Keratinocyte (primary cell): Measurements from ENCODE around the gene OBSCN. TPM values are rescaled to one million over a fixed set of nuclear protein-coding genes. Genes with fewer than 3 reads are reported as not detected.
"Not testable (repeated sequence)": the region's sequence is repeated elsewhere in the genome, so short reads cannot be mapped to it uniquely, and the experiment has no call there.

Source experiments
- DNase-seq: peaks from one replicate; pipeline ENCODE4 v3.0.0-alpha.2; 2011; ENCODE audit warnings: low read depth, missing footprints, low spot score
- FAIRE-seq: peaks from 2 replicates; lab custom pipeline; 2011; peaks lifted over from hg19 to GRCh38; lab: Jason Lieb, UNC
- H2AFZ ChIP-seq: 2 replicates; pipeline ENCODE4 v1.6.0; 2012; ENCODE audit warnings: low read length, control low read depth, inconsistent platforms; ENCODE audit not compliant: control insufficient read depth
- H3K27ac ChIP-seq: 2 replicates; pipeline ENCODE4 v1.5.1; 2011; ENCODE audit warnings: low read length; ENCODE audit not compliant: control insufficient read depth, insufficient read depth
- H3K27me3 ChIP-seq: 3 replicates; pipeline ENCODE4 v1.6.0; 2011; ENCODE audit warnings: low read length; ENCODE audit not compliant: control insufficient read depth, insufficient read depth; ENCODE audit errors: extremely low read depth
- H3K36me3 ChIP-seq, 2 experiments: 2 replicates in 1 of 2; 3 replicates in 1 of 2; pipeline ENCODE4 v1.5.1; 2011; ENCODE audit warnings: low read length in 2 of 2, mild to moderate bottlenecking in 1 of 2; ENCODE audit not compliant: control insufficient read depth in 2 of 2, insufficient read depth in 2 of 2; ENCODE audit errors: extremely low read depth in 1 of 2
- H3K4me1 ChIP-seq: 3 replicates; pipeline ENCODE4 v1.5.1; 2011; ENCODE audit warnings: low read length; ENCODE audit not compliant: control insufficient read depth, insufficient read depth; ENCODE audit errors: extremely low read depth
- H3K4me2 ChIP-seq: 3 replicates; pipeline ENCODE4 v1.6.0; 2011; ENCODE audit warnings: low read depth, low read length; ENCODE audit not compliant: control insufficient read depth, insufficient read depth; ENCODE audit errors: extremely low read depth
- H3K4me3 ChIP-seq, 3 experiments: fragments of 200-600 bp in 1 of 3; sonication (generic) in 1 of 3; 2 replicates in 2 of 3; 3 replicates in 1 of 3; pipeline ENCODE4 v1.5.1; 2011 to 2016; ENCODE audit warnings: low read length in 3 of 3, mild to moderate bottlenecking in 3 of 3, control low read depth in 2 of 3, inconsistent platforms in 1 of 3, low read depth in 1 of 3, mixed read lengths in 1 of 3, mixed run types in 1 of 3, moderate library complexity in 1 of 3; ENCODE audit not compliant: control insufficient read depth in 2 of 3, insufficient read depth in 2 of 3; ENCODE audit errors: extremely low read depth in 1 of 3
- H3K79me2 ChIP-seq: 2 replicates; pipeline ENCODE4 v1.6.0; 2012; ENCODE audit warnings: low read length; ENCODE audit not compliant: control insufficient read depth, insufficient read depth
- H3K9ac ChIP-seq: 3 replicates; pipeline ENCODE4 v1.6.0; 2011; ENCODE audit warnings: low read length; ENCODE audit not compliant: control insufficient read depth, insufficient read depth; ENCODE audit errors: extremely low read depth
- H3K9me1 ChIP-seq: 3 replicates; pipeline ENCODE4 v1.6.0; 2011; ENCODE audit warnings: low read length; ENCODE audit not compliant: control insufficient read depth, insufficient read depth; ENCODE audit errors: extremely low read depth
- H3K9me3 ChIP-seq: 2 replicates; pipeline ENCODE4 v1.5.1; 2012; ENCODE audit warnings: low read depth, low read length; ENCODE audit not compliant: control insufficient read depth
- H4K20me1 ChIP-seq: 3 replicates; pipeline ENCODE4 v1.6.0; 2011; ENCODE audit warnings: low read length; ENCODE audit not compliant: control insufficient read depth, insufficient read depth; ENCODE audit errors: extremely low read depth
- EZH2 ChIP-seq: IDR thresholded peaks from one replicate; pipeline ENCODE4 v1.6.1; 2012; ENCODE audit warnings: inconsistent platforms, mild to moderate bottlenecking, low read length, moderate library complexity
- dilution Hi-C: fragments of 300-500 bp; cut with MboI; formaldehyde crosslinking; loops from one replicate; pipeline ENCODE4 v1.7.0; 2020; ENCODE audit warnings: low sequenced_read_pairs; ENCODE audit not compliant: extremely low pct_ligation_motif_present
- polyA plus RNA-seq, 5 experiments: library from polyadenylated mRNA; depleted of rRNA in 3 of 5; stranded (reverse) in 3 of 5; stranded (forward) in 1 of 5; unstranded in 1 of 5; fragments of >200 nt; gene quantifications; 1 replicate in 1 of 5; 2 replicates in 3 of 5; 3 replicates in 1 of 5; pipeline versions ENCODE4 v1.2.1 to v1.2.3, GENCODE V29; 2011 to 2012; ENCODE audit warnings: missing spikeins in 2 of 5, low read depth in 1 of 5, low replicate concordance in 1 of 5
- TF ChIP-seq, protein P1 (sequence below), 3 experiments: IDR thresholded peaks in 1 of 3; conservative IDR thresholded peaks in 1 of 3; optimal IDR thresholded peaks in 1 of 3; 2 replicates in 2 of 3; 3 replicates in 1 of 3; pipeline versions ENCODE3 to v1.5.1; 2011; ENCODE audit warnings: low read length in 3 of 3, mild to moderate bottlenecking in 3 of 3, moderate library complexity in 2 of 3, control low read depth in 1 of 3, inconsistent platforms in 1 of 3; ENCODE audit not compliant: insufficient read depth in 2 of 3; ENCODE audit errors: extremely low read depth in 1 of 3

Gene OBSCN
- polyA plus RNA-seq, 1 donor (not counting 4 experiments of a cell fraction or from before 2014, with no cell fraction given): 1.8 TPM

DNA sequence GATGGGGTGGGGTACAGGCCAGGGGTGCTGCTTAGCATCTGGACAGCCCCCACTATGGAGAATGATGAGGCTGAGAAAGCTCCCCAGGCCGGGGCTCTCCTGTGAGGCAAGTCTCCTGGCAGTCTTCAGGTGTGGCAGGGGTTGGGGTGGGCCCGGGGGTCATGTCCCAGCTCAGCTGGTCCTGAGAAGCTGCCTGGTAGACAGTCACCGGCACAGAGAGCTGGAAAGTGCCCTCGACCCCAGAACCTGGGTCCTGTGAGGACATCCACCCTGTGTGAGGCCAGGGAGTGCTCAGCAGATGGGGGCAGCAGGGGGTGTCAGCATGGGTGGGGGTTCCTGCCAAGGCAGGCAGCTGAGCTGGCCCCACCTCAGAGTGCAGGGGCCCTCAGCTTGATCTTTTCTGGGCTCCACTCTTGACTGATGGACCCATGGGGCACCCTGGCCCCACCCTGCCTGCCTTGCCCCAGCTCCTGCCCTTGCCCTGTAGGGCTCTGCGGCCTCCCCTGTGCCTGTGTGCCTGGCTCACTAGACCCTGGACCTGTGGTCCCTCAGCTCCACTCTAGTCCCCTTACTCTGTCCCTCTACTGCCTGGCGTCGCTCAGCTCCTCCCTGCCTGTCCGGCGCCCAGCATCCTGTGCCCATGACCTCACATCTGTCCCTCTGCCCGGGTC, 36.5 kb upstream of the OBSCN start:
- no peak overlapping the region for H3K4me2 ChIP-seq
- peaks cover 34% of the 10 kb centered on the region for H3K79me2 ChIP-seq
- no peak overlapping the region for H3K4me3 ChIP-seq
- H3K9me1 ChIP-seq: no peaks in the 10 kb centered on the region
- H3K9me3 ChIP-seq: no peaks in the 10 kb centered on the region
- H2AFZ ChIP-seq: no peak overlapping the region
- no peak for FAIRE-seq
- TF ChIP-seq, protein P1, sequence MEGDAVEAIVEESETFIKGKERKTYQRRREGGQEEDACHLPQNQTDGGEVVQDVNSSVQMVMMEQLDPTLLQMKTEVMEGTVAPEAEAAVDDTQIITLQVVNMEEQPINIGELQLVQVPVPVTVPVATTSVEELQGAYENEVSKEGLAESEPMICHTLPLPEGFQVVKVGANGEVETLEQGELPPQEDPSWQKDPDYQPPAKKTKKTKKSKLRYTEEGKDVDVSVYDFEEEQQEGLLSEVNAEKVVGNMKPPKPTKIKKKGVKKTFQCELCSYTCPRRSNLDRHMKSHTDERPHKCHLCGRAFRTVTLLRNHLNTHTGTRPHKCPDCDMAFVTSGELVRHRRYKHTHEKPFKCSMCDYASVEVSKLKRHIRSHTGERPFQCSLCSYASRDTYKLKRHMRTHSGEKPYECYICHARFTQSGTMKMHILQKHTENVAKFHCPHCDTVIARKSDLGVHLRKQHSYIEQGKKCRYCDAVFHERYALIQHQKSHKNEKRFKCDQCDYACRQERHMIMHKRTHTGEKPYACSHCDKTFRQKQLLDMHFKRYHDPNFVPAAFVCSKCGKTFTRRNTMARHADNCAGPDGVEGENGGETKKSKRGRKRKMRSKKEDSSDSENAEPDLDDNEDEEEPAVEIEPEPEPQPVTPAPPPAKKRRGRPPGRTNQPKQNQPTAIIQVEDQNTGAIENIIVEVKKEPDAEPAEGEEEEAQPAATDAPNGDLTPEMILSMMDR (optimal IDR thresholded peaks at IDR 0.05 in 1 of 3, IDR thresholded peaks at IDR 0.05 in 1 of 3, conservative IDR thresholded peaks at IDR 0.05 in 1 of 3; ENCODE audit: extremely low read depth in 1 of 3, insufficient read depth in 2 of 3, low read length in 3 of 3): no peak
- no peak for TF ChIP-seq EZH2
- H3K36me3 ChIP-seq: peaks cover 0 to 3% of the 10 kb centered on the region in 2 experiments
- DNase-seq: no peak
- dilution Hi-C loops: no loop called here
- no peak overlapping the region for H3K27ac ChIP-seq
- no peaks in the 10 kb centered on the region for H3K27me3 ChIP-seq
- peaks cover 3% of the 10 kb centered on the region for H4K20me1 ChIP-seq
- no peak overlapping the region for H3K9ac ChIP-seq
- peaks cover 12% of the 10 kb centered on the region for H3K4me1 ChIP-seq

DNA sequence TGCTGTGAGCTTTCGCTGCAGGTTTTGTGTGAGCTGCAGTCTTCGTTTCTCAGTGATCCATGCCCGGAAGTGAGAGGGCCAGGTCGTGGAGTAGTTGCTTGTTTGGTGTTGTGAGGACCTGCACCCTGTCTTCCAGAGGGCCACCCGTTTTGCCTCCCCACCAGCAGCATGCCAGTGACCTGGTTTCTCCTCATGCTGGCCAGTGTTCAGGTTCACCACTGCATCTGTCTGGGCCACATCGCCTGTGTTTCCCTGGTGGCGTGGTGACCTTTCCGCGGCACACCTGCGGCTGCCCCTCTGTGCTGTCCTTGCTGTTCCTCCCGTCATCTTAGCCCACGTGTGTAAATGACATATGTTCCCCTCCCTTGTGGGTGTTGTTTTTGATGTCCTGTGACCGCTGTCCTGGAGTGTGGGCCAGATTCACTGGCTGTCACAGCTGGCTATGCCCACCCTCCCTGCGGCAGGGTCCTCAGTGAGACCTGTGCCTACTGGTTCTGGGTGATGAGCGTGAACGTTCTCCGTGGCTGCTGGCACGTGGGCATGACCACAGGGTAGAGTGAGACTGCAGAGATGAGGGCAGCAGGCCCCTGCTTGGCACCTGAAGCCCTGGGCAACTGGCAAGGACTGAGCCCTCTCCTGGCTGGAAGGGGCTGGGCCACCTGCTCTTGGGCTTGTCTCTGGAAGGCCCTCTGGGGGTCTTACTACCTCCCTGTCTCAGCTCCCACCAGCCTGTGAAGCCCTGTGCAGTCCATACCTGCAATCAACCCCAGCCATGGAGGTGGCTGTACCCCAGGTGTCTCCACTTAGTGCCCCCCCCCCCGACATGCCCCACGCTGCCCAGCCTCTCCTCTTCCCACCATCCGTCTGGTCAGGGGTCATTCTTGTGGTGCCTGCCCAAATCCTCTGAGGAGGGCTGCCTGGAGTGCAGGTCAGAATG, 35.0 kb upstream of the OBSCN start:
- Histone ChIP-seq H4K20me1 (peaks cover 3% of the 10 kb centered on the region), H3K27me3 (no peaks in the 10 kb centered on the region), H3K4me2 (no peak overlapping the region), H3K36me3 (peaks cover 0 to 3% of the 10 kb centered on the region in 2 experiments), H3K79me2 (peaks cover 23% of the 10 kb centered on the region), H3K9me3 (no peaks in the 10 kb centered on the region), H3K9ac (no peak overlapping the region), H3K9me1 (no peaks in the 10 kb centered on the region), H3K4me1 (peaks cover 5% of the 10 kb centered on the region), H3K4me3 (no peak overlapping the region), H2AFZ (no peak overlapping the region), H3K27ac (no peak overlapping the region)
- no peak for TF ChIP-seq EZH2
- TF ChIP-seq, protein P1 (optimal IDR thresholded peaks at IDR 0.05 in 1 of 3, IDR thresholded peaks at IDR 0.05 in 1 of 3, conservative IDR thresholded peaks at IDR 0.05 in 1 of 3; ENCODE audit: extremely low read depth in 1 of 3, insufficient read depth in 2 of 3, low read length in 3 of 3): no peak
- dilution Hi-C loops: no loop called here
- no peak for FAIRE-seq
- no peak for DNase-seq

DNA sequence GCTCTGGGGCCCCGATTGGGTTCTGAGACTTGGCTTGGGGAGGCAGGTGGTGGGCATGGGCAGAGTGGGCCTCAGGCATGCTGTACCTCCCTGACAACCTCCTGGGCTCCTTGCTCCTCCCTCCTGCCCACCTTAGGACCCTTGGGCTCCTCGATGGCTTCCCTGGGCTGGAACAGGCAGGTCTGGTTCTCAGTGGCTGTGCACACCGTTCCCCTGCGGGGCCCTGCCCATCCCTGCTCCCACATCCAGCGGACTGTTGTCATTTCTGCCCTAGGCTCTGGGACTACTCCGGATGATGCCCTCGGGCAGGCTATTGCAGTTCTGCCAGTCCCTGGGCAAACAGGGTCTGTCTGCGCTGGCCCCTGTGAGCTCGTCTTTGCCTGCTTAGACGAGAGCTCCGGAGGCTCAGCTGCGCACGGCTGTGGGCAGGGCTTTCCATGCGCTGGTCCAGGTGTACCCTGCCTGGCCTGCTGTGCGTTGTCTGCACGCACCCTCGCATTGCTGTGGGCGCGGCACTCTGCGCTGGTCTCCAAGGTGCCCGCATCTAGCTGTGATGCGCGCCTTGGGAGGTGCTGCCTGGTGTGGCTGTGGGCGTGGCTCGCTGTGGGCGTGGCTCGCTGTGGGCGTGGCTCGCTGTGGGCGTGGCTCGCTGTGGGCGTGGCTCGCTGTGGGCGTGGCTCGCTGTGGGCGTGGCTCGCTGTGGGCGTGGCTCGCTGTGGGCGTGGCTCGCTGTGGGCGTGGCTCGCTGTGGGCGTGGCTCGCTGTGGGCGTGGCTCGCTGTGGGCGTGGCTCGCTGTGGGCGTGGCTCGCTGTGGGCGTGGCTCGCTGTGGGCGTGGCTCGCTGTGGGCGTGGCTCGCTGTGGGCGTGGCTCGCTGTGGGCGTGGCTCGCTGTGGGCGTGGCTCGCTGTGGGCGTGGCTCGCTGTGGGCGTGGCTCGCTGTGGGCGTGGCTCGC, 34.0 kb upstream of the OBSCN start:
- H3K27ac ChIP-seq, FAIRE-seq, H3K9me1 ChIP-seq, H3K9me3 ChIP-seq, H3K27me3 ChIP-seq, H3K36me3 ChIP-seq, H4K20me1 ChIP-seq, H3K9ac ChIP-seq, H2AFZ ChIP-seq, dilution Hi-C loops, H3K4me1 ChIP-seq: not testable (repeated sequence)
- Histone ChIP-seq H3K4me3 (peak overlapping the region in 1 of 3 experiments; percentile 60), H3K4me2 (peak overlapping the region; percentile 41), H3K79me2 (peaks cover 15% of the 10 kb centered on the region)
- peak; percentile 62 for DNase-seq
